GM18868 (cell line): ENCODE results near the gene PAX7.

Experiments used
- ATAC-seq: cut with Tn5 transposase; IDR thresholded peaks from one replicate; pipeline ENCODE4 v1.9.1; 2021; ENCODE audit warnings: mild to moderate bottlenecking, moderate library complexity; ENCODE audit not compliant: unreplicated experiment

Gene PAX7

GRCh38 chr1:18697541-18697940 is 66.9 kb downstream of the PAX7 start:
- ATAC-seq: no peak

- ATAC-seq: no peak
These were observed 69.9 kb downstream of the PAX7 start for GRCh38 chr1:18700530-18700929.

DNA sequence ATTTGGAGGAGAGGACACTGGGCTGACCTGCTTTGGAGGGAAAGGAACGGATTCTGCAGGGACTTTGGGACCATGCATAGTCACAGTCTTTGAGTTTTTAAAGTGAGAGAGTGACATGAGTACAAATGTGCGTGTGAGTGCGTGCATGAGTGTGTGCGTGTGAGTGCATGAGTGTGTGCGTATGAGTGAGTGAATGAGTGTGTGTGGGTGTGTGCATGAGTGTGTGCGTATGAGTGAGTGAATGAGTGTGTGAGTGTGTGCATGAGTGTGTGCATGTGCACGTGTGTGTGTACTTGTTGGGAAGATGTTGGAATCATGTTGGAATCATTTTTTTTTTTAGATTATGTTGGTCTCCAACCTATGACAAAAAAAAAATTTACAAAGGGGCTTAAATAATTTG is 70.5 kb downstream of the PAX7 start:
- no peak for ATAC-seq

DNA sequence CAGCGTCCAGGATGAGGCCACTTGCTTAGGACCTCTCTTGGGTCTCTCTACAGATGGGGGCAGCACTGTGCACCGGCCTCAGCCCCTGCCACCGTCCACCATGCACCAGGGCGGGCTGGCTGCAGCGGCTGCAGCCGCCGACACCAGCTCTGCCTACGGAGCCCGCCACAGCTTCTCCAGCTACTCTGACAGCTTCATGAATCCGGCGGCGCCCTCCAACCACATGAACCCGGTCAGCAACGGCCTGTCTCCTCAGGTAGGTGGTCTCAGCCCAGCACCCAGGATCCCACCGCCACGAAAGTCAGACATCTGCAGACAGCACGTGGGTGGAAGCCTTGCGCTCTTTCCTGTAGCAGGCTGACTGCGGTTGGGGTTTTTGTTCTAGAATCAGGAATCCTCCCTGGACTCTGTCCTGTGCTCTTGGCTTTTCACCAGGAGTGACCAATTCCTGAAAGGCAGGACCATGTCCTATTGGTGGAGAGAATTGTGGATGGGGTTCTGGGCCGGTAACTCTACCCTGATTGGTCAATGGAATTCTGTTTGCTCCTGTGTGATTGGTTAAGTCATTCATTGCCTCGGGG is 72.5 kb downstream of the PAX7 start:
- ATAC-seq: no peak

DNA sequence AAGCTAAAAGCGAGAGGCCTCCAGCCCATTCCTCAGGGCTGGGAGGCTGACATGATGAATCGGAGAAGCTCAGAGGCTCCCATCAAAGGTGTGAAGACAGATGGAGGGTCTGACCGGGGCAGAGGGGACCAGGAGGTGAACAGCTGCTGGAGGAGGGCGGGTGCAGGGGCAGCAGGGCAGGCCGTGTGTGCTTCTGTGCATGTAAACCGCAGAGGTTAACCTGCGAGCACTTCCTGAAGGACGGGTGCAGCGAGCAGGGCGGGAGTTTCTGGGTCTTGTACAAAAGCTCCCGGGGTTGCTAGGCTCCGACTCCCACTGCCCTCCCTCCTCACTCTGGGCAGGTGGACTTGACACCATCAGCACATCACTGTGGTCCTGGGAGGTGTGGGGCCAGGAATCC is 75.2 kb downstream of the PAX7 start:
- ATAC-seq: no peak

GRCh38 chr1:18707696-18708257 is 77.1 kb downstream of the PAX7 start:
- ATAC-seq: no peak

DNA sequence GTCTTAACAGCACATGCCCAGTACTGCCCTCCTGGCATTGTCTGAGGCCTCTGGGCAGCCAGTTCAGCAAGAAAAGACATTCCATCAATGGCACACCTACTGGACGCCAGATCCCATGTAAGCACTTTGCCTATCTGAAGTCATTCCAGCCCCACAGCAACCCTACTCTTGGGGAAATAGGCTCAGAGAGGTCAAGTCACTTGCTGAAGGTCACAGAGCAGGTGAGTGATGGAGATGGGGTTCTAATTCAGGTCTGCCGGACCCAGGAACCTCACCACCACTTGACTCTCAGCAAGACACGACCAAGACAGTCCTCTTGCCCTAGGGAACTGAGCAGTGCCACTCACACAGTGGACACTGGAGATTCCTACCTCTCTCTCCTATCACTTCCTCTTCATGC is 79.4 kb downstream of the PAX7 start:
- ATAC-seq: no peak

- no peak for ATAC-seq
These were observed 80.4 kb downstream of the PAX7 start for GRCh38 chr1:18711003-18711402.

- no peak for ATAC-seq
These were observed 81.0 kb downstream of the PAX7 start for GRCh38 chr1:18711536-18712251.

DNA sequence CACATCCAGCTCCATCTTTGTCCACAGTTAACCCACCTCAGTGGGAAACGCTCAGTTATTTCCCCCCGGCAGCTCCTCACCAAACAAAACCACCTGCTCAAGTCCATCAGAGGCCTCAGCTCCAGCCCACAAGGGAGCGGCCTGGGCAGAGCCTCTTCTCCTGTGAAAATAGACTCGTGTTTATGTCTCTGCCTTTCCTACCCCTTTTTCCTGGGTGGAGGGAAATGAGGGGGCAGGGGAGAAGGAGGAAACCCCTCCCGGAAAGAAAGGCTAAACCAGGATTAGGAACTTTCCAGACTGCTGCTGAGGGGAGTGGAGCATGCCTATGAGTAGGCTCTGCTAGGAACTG is 81.6 kb downstream of the PAX7 start:
- ATAC-seq: no peak

DNA sequence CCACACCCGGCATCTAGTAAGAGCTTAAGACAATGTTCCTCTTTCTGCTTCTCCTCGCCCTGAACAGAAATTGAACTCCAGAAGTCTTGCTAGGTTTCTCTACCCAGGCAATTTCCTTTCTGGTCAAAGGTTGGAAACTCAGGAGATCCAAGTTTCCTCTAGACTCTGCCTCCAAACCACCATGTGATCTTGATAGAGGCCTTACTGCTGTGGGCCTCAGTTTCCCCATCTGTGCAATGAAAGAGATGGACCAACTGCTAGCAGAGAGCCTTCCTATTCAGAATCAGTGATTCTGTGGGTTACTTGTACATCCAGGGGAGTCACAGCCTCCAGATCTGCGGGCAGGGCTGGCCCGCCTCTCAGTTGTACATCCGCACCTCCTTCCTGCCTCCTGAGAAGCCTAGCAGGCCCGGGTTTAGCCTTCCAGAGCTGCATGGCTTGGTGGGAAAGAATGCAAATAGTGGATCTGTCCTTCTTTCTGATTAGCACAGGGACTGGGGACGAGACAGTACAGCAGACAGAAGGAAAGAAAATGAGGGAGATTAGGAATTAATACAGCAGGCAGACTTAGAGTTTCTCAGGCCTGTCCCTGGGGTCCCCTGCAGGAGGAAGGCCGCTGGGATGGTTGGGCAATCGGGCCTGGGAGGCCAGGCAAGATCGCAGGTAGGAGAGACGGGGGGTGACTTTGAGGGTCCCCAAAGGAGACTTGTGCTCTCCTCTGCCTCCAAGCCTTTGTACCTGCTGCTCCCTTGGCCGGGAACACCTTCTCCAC is 83.9 kb downstream of the PAX7 start:
- no peak for ATAC-seq

DNA sequence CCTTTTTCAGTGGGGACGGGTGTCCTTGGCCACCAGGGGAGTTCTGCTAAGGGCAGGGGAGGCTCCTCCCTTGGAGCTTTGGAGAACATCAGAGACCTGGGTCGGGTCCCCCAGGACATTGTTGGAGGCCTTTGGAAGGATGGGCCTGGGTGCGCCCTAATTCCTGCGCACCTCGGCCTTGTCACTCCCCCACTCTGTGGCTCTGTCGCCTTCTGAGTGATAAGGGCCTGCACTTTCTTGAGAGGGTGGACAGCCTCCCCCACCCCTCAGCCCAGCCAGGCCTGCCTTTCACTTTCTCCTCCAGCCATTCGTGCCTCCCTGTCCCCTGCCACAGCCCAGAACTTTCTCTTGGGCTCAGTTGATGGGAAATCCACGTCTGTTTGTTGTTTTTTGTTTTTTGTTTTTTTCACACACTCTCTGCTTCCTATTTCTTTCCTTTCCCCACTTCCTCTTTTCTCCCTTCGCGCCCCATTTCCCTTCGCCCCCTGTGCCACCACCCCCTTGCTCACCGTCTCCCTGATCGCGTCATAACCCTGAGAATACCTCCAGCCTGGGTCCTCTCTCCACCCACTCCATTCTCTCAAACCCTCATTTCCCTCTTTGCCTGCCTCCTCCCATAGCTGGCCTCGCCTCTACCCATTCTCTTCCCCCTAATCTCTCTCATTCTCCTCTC is 85.6 kb downstream of the PAX7 start:
- no peak for ATAC-seq

- no peak for ATAC-seq
These were observed 86.4 kb downstream of the PAX7 start for GRCh38 chr1:18716785-18717678.

DNA sequence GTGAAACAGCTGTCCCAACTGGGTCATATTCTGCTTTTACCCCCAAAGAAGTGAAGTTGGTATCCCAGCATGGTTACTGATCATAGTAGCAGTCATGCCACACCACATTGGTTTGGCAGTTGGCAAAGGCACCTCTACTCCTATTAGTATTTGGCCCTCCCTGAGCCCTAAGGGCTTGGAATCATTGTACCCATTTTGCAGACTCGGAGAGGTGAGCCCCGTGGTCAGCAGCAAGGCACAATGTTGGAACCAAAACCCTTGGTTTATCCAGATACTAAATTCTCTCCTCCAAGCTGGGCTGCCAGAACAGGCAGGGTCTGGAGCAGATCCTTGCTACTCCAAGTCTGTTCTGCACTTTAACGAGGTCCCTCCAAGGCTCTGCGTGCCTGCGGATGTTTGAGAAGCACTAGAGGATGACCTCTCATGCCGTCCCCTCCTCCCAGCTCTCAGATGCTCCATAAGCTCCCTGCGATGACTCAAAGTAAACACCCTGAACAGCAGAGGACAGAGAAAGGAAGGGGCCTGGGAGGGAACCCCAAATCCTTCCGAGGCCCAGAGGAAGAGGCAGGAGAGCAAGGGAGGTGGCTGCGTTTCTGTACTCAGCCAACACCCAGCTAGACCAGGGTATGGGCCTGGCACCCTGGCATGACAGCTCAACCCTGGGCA is 89.3 kb downstream of the PAX7 start:
- no peak for ATAC-seq

GRCh38 chr1:18721041-18721440 is 90.4 kb downstream of the PAX7 start:
- ATAC-seq: no peak

DNA sequence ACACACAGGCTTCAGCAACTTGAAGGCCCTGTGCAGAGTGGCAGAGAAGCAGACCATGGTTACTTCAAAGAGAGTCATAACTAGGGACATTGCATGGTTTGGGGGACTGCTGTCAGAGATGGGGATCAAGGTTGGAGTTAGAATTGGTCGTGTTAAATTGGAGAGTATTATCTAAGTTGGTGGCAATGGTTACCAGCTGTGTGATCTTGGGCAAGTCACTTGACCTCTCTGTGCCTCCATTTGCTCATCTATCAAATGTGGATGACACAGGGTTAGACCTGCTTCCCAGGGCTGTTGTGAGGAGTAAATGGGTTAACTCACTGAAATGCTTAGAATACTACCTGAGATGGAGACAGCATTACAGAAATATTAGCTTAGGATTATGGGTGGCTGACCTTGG is 91.1 kb downstream of the PAX7 start:
- ATAC-seq: no peak

GRCh38 chr1:18722270-18722669 is 91.6 kb downstream of the PAX7 start:
- no peak for ATAC-seq

DNA sequence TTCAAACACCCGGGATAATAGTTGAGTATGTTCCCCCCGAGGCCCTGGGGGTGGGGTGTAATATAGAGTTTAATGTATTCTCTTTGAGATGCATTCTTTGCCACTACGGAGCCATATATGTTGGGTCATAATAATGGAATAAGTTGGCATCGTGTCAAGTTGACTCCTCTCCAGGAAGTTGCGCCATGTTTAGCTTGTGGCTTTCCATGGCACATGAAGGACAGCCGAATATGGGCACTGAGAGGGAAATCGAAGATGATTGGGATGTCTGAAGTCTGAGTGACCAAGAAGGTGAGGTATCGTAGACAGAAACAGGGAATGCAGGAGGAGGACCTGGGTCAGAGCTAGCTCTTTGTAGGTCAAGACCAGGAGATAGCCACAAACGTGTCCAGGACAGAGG is 92.6 kb downstream of the PAX7 start:
- no peak for ATAC-seq

- ATAC-seq: no peak
These were observed 93.2 kb downstream of the PAX7 start for GRCh38 chr1:18723701-18724411.
